ENCODE measurements around the gene CENPS. TPM values are rescaled to one million over a fixed set of nuclear protein-coding genes. Genes with fewer than 3 reads are reported as not detected.

The CENPS gene
- total and polyA plus RNA-seq, 9 of the 15 experiments (the other 6 are each of a cell fraction or from before 2014, with no cell fraction given), result 10.2 to 36.0 (median 26.0) TPM

DNA sequence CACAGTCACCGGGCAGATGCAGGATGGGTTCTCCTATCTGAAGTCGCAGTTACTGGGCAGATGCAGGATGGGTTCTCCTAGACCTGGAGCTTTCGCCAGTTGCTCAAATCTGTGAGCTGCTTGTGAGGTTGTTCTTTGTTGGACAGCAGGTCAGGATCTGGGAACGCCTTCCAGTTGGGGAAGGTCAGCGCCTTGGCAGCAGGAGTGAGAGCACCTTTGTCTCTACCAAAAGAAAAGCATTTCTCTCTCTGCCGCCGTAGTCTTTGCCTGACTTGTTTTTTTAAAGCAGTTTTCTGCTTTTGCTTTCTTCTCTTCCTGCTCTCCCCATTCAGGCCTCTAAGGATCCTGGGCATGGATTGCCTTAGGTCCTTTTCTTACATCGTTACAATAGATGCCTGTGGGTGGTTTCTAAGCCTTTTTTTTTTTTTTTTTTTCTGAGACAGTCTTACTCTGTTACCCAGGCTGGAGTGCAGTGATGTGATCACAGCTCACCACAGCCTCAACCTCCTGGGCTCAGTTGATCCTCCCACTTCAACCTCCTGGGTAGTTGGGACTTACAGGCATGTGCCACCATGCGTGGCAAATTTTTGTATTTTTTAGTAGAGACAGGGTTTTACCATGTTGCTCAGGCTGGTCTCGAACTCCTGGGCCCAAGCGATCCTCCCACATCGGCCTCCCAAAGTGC is 60.2 kb downstream of the CENPS start:
- no TSS peak for BruUV-seq (replicated peaks)
- FAIRE-seq, result no peak
- ChIA-PET CTCF (ENCODE audit: low intra/inter-chr PET ratio) (interaction anchor here (7.1 kb wide), 1 partner anchor 60 kb away, joined by 95 read pairs; the partner anchor contains the start of gene CENPS), POLR2A (interaction anchor here (0.9 to 1.0 kb wide), 3 partner anchors 13 to 122 kb away, joined by 3 to 4 read pairs (median 4); no protein-coding TSS in a partner anchor)
- Histone ChIP-seq H4K20me1 (replicated peaks; ENCODE audit: control insufficient read depth, insufficient read depth, low read length) (peaks cover 35% of the 10 kb centered on the region), H3K4me1 (replicated peaks in 1 of 2; ENCODE audit: control insufficient read depth in 2 of 2, insufficient read depth in 2 of 2, low read length in 2 of 2) (peaks cover 0 to 3% of the 10 kb centered on the region in 2 experiments; a peak in 2 of 5 replicates), H3K79me2 (ENCODE audit: control insufficient read depth, insufficient read depth, low read length) (peaks cover 89% of the 10 kb centered on the region), H3K27ac (ENCODE audit: extremely low read depth, low read depth, low read length) (no peak overlapping the region), H3K27me3 (ENCODE audit: control insufficient read depth in 2 of 2, insufficient read depth in 2 of 2, low read length in 2 of 2) (no peaks in the 10 kb centered on the region), H2AFZ (ENCODE audit: low read depth, low read length) (no peak overlapping the region), H3K9me3 (replicated peaks; ENCODE audit: control insufficient read depth, insufficient read depth, low read depth, low read length) (0 out of 2 replicates have a peak, but pooled peaks cover 3% of the 10 kb centered on the region), H3K9ac (ENCODE audit: insufficient read depth in 1 of 2, low read depth in 2 of 2, low read length in 2 of 2) (no peak overlapping the region), H3K36me3 (ENCODE audit: control insufficient read depth, insufficient read depth, low read length) (peaks cover 26% of the 10 kb centered on the region; the same call in 2 of the 3 replicates), H3K9me1 (ENCODE audit: control insufficient read depth, insufficient read depth, low read length) (no peaks in the 10 kb centered on the region), H3K4me2 (ENCODE audit: insufficient read depth, low read length) (no peak overlapping the region), H3K4me3 (no peak overlapping the region)
- DNase-seq (ENCODE audit: extremely low read depth in 1 of 4, low spot score in 3 of 4), result no peak
- ATAC-seq, result no peak
- intact Hi-C loops (cut with micrococcal nuclease) (no loop called here), in situ Hi-C loops (cut with MboI) (loop anchor here (5.0 kb wide), 1 partner anchor 58 kb away; the partner anchor contains the start of gene CENPS)
- WGBS (ENCODE audit: insufficient coverage, low coverage, missing lambda C conversion rate), result 81% methylated on average over 12 of the region's 12 CpGs
- TF ChIP-seq, protein P1, sequence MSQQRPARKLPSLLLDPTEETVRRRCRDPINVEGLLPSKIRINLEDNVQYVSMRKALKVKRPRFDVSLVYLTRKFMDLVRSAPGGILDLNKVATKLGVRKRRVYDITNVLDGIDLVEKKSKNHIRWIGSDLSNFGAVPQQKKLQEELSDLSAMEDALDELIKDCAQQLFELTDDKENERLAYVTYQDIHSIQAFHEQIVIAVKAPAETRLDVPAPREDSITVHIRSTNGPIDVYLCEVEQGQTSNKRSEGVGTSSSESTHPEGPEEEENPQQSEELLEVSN (IDR thresholded peaks at IDR 0.05; ENCODE audit: borderline replicate concordance in 1 of 2, extremely low read depth in 1 of 2, insufficient read depth in 1 of 2, insufficient read length in 1 of 2, low read depth in 1 of 2, low read length in 1 of 2, poor library complexity in 1 of 2, severe bottlenecking in 1 of 2), result no peak
- no peak for TF ChIP-seq ZNF551 (CRISPR knock-in tag; IDR thresholded peaks at IDR 0.05)
- TF ChIP-seq ARNT (IDR thresholded peaks at IDR 0.05), result no peak
- no peak for TF ChIP-seq SRF (CRISPR knock-in tag; IDR thresholded peaks at IDR 0.05)
- no peak for TF ChIP-seq SMARCE1 (IDR thresholded peaks at IDR 0.05)
- TF ChIP-seq SIRT6 (IDR thresholded peaks at IDR 0.05; ENCODE audit: low read depth, low read length), result no peak
- TF ChIP-seq ZNF232 (CRISPR knock-in tag; IDR thresholded peaks at IDR 0.05), result no peak
- TF ChIP-seq, protein P2, sequence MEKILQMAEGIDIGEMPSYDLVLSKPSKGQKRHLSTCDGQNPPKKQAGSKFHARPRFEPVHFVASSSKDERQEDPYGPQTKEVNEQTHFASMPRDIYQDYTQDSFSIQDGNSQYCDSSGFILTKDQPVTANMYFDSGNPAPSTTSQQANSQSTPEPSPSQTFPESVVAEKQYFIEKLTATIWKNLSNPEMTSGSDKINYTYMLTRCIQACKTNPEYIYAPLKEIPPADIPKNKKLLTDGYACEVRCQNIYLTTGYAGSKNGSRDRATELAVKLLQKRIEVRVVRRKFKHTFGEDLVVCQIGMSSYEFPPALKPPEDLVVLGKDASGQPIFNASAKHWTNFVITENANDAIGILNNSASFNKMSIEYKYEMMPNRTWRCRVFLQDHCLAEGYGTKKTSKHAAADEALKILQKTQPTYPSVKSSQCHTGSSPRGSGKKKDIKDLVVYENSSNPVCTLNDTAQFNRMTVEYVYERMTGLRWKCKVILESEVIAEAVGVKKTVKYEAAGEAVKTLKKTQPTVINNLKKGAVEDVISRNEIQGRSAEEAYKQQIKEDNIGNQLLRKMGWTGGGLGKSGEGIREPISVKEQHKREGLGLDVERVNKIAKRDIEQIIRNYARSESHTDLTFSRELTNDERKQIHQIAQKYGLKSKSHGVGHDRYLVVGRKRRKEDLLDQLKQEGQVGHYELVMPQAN (IDR thresholded peaks at IDR 0.05; ENCODE audit: borderline replicate concordance), result no peak
- TF ChIP-seq, protein P3, sequence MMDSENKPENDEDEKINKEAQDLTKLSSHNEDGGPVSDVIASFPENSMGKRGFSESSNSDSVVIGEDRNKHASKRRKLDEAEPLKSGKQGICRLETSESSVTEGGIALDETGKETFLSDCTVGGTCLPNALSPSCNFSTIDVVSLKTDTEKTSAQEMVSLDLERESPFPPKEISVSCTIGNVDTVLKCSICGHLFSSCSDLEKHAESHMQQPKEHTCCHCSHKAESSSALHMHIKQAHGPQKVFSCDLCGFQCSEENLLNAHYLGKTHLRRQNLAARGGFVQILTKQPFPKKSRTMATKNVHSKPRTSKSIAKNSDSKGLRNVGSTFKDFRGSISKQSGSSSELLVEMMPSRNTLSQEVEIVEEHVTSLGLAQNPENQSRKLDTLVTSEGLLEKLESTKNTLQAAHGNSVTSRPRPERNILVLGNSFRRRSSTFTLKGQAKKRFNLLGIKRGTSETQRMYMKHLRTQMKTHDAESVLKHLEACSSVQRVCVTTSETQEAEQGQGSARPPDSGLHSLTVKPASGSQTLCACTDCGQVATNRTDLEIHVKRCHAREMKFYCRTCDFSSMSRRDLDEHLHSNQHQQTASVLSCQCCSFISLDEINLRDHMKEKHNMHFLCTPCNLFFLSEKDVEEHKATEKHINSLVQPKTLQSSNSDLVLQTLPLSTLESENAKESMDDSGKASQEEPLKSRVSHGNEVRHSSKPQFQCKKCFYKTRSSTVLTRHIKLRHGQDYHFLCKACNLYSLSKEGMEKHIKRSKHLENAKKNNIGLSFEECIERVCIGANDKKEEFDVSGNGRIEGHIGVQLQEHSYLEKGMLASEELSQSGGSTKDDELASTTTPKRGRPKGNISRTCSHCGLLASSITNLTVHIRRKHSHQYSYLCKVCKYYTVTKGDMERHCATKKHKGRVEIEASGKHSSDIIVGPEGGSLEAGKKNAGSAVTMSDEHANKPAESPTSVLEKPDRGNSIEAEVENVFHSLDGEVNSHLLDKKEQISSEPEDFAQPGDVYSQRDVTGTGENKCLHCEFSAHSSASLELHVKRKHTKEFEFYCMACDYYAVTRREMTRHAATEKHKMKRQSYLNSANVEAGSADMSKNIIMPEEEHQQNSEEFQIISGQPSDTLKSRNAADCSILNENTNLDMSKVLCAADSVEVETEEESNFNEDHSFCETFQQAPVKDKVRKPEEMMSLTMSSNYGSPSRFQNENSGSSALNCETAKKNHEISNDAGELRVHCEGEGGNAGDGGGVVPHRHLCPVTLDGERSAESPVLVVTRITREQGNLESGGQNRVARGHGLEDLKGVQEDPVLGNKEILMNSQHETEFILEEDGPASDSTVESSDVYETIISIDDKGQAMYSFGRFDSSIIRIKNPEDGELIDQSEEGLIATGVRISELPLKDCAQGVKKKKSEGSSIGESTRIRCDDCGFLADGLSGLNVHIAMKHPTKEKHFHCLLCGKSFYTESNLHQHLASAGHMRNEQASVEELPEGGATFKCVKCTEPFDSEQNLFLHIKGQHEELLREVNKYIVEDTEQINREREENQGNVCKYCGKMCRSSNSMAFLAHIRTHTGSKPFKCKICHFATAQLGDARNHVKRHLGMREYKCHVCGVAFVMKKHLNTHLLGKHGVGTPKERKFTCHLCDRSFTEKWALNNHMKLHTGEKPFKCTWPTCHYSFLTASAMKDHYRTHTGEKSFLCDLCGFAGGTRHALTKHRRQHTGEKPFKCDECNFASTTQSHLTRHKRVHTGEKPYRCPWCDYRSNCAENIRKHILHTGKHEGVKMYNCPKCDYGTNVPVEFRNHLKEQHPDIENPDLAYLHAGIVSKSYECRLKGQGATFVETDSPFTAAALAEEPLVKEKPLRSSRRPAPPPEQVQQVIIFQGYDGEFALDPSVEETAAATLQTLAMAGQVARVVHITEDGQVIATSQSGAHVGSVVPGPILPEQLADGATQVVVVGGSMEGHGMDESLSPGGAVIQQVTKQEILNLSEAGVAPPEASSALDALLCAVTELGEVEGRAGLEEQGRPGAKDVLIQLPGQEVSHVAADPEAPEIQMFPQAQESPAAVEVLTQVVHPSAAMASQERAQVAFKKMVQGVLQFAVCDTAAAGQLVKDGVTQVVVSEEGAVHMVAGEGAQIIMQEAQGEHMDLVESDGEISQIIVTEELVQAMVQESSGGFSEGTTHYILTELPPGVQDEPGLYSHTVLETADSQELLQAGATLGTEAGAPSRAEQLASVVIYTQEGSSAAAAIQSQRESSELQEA (IDR thresholded peaks at IDR 0.05; ENCODE audit: low read depth), result no peak
- no peak for TF ChIP-seq PML (IDR thresholded peaks at IDR 0.05; ENCODE audit: low read length)

Data from K562 (cell line).